Activated T-cell treated with anti-CD3 and anti-CD28 coated beads for 1 hour (primary cell): ENCODE measurements around the gene NTNG2.

ENCODE experiments used
- DNase-seq: peaks from one replicate; pipeline ENCODE4 v3.0.0-alpha.2; 2020; ENCODE audit warnings: low read depth

Gene NTNG2

DNA sequence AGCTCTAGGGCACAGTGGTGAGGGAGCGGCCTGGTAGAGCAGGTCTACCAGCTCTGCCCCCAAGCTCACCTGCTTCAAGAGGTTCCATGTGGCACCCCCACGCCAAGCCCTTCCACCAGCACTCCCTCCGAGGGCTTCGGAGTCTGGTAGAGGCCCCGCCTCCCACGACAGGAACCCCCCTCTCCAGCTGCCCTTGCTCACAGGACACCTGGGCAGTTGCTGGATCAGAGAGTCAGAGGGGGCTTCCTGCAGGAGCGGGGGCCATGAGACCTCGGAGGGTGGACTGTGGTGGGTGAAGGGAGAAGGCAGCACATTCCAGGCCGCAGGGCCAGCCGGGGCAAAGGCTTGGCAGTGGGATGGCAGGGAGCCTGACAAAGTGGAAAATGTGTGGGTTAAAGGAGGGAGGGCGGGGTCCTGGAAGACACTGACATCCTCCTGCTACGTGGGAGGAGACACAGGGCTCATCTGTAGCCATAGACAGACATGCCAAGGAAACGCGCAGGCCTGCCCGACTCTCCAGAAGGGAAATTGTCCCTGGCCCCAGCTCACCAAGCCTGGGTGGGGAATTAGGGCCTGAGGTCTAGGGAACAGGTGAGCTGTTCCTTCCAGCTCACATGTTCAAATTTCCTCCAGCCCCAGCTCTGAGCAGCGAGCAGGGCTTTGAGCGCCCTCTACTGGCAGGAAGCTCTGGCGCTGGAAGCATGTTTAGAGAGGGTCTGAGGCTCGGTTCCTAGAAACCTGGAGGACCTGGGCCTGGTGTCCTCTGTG lies 74.2 kb downstream of the NTNG2 start:
- DNase-seq: peak; percentile 78

DNA sequence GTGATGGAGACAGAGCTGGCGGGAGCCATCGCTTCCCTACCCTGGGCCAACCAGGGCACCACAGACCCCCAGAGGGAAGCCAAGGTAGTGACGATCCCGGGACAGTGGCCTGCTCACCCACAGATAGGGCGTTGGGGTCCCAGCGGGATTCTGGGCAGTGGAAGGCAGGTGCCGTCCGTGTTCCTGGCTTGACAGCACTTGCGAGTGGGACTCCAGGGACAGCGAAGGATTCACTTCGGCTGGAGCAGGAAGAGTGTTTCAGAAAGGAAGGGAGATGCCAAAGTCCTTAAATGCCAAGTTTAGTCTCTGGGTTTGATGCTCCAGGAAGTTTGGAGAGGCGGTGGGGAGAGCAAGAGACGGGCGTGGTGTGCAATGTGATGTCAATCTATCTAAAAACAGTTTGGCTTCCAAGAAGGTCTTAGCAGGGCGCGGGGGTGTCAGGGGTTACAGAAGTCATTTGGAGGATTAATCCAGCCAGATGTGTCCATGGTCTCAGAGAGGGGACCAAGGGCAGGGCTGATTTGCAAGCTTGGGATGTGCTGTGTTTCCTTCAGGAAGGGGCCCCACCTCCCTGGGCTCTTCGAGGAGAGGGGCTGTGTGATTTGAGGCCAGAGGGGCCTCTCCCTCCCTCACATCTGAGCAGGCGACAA lies 74.9 kb downstream of the NTNG2 start:
- DNase-seq: no peak

DNA sequence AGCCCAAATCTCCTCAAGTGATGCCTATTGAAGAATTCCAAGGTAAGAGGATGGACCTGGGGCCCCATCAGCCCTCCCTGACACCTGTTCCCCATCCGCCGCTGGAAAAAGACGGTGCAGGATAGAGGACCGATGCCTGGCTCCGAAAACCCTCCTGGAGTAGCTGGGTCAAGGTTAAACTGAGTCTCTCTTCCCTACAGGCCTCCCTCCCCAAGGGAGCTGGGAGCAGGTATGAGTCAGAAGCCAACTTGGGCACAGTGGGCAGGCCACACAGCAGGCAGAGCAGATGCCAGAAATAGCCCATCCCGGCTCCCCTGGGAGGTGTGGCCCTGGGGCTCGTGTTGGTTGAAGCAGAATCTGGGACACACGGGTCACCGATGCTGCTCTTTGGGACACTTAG lies 75.6 kb downstream of the NTNG2 start:
- no peak for DNase-seq

DNA sequence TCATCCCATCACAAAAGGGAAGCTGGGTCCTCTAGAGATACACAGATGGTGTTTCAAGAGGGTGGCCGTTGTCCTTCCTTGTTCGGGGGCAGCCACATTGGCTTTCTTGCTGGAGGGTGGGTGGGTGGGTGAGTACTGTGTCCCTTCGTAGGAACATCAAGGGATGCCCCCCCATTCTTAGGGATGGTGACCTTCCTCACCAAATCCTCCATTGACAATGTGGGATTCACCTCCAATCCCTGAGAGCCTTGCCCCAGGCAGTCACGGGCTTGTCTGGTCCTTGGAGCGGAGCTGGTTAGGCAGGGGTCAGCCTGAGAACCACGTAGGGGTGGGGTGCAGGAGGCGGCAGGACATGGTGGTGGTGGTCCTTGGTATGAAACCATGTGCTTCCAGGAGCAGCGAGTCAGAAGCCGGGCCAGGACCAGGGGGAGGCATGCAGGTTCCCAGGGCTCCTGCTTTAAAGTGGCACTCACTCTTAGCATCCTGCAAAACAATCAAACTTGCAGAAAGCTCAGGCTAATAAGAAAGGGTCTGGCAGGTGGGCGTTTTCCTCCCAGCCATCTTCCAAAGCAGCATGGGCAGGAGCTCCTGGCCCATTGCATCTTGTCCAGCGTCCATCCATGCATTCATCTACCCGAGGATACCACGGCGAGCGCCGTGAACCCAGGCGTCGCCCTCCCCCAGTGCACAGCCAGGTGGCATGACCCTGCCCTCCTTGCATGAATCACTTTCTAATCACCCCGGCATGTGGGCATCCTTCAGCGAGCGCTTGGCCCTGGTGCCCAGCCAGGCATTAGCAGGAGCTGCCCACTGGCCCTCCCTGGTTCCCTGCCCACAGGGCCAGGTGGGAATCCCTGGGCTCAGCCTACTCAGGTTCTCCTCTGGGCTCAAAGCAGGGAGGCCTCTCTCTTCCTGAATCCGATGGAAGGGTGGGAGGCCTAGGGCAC lies 76.4 kb downstream of the NTNG2 start:
- no peak for DNase-seq

DNA sequence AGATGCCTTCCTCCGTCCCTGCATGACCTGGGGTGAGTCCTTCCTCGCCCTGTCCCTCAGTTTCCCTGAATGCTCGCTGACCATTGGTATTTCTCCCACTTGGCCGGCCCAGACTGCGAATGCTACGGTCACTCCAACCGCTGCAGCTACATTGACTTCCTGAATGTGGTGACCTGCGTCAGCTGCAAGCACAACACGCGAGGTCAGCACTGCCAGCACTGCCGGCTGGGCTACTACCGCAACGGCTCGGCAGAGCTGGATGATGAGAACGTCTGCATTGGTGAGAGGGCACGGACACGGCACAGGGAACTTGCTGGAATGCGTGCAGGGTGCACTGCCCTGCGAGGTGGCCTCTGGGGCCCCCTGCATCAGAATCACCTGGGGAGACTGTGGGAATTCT lies 77.1 kb downstream of the NTNG2 start:
- DNase-seq: no peak

DNA sequence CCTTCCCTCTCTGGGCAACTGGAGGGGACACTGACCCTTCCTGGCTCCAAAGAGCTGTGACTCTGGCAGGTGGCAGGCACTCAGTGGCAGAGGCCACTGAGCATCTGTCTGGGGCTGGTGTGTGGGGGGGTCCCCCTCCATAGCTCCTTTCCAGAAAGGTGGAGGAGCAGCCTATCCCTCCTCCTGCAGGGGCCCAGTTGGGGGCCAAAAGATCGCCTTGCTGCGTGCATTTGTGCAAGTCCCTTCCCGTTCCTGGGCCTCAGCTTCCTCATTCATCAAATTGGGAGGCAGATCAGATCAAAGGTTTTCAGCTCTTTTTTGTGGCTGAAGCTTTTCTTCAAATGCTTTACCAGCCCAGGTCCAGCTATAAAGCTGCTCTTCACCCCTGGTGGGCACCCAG lies 77.7 kb downstream of the NTNG2 start:
- DNase-seq: no peak

DNA sequence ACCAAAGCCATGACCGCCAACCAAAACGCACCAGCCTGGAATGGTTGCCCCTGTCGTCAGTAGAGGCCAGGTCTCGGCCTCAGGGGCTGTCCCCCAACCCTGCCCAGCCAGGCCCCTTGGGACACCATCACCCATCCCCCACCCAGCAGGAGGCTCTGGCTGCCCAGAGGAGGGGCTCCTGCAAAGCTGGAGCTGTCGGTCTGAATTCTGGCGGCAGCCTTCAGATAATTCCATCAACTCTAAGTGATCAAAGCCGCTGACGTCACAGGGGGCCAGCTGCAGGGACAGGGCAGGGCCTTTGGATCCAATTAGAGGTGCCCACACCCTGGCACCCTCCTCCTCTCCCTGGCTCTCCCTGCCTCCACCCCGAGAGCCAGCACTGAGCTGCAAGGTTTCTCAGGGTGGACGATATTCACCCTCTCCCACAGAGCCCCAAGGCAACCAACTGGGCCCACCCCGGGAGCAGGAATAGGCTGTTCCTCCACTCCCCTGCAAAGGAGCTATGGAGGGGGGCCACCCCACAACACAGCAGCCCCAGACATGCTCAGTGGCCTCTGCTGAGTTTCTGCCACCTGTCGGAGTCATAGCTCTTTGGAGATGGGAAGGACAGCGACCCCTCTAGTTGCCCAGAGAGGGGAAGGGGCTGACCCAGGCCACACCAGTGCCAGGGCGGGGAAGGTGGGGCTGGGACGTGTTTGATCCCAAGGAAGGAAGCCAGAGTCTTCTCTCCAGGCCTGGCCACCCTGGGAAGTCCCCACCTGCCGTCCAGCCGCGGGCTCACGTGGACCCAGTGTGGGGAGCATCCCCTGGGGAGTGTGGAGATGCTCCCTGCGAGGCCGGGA lies 78.4 kb downstream of the NTNG2 start:
- DNase-seq: no peak

DNA sequence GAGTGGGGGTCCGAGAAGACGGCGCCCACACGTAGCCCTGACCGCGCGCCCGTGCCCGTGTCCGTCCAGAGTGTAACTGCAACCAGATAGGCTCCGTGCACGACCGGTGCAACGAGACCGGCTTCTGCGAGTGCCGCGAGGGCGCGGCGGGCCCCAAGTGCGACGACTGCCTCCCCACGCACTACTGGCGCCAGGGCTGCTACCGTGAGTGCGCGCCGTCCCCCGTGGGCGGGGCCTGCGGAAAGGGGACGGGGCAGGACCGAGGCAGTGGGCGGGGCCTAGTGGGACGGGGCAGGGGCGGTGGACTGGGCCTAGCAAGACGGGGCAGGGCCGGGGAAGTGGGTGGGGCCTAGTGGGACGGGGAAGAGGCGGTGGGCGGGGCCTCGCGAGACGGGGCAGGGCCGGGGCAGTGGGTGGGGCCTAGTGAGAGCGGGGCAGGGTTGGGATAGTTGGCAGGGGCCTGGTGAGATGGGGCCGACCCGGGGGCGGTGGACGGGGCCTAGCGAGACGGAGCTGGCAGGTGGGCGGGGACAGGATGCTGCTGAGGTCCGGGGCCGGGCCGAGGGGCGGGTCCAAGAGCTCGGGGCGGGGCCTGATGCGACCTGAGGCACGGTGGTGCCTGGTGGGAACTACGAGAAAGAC lies 79.1 kb downstream of the NTNG2 start:
- DNase-seq: peak; percentile 99

DNA sequence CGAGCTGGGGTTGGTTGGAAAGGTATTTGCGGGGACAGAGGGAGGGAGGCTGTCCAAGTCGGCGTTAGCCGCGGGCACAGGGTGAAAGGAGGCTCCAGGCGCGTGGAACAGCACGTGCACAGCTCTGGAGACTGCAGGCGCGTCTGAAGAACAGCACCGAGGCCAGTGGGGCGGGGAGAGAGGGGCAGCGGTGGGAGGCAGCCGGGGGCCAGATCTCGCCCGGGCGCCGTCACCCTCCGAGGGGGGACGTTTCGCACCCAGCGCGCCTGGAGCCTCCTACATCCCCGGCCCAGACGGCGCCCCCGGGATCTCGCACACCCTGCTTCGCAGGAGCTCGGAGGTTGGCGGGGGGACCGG lies 79.6 kb downstream of the NTNG2 start:
- no peak for DNase-seq

DNA sequence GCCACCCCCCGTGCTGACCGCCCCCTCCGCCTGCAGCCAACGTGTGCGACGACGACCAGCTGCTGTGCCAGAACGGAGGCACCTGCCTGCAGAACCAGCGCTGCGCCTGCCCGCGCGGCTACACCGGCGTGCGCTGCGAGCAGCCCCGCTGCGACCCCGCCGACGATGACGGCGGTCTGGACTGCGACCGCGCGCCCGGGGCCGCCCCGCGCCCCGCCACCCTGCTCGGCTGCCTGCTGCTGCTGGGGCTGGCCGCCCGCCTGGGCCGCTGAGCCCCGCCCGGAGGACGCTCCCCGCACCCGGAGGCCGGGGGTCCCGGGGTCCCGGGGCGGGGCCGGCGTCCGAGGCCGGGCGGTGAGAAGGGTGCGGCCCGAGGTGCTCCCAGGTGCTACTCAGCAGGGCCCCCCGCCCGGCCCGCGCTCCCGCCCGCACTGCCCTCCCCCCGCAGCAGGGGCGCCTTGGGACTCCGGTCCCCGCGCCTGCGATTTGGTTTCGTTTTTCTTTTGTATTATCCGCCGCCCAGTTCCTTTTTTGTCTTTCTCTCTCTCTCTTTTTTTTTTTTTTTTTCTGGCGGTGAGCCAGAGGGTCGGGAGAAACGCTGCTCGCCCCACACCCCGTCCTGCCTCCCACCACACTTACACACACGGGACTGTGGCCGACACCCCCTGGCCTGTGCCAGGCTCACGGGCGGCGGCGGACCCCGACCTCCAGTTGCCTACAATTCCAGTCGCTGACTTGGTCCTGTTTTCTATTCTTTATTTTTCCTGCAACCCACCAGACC lies 80.2 kb downstream of the NTNG2 start:
- no peak for DNase-seq

DNA sequence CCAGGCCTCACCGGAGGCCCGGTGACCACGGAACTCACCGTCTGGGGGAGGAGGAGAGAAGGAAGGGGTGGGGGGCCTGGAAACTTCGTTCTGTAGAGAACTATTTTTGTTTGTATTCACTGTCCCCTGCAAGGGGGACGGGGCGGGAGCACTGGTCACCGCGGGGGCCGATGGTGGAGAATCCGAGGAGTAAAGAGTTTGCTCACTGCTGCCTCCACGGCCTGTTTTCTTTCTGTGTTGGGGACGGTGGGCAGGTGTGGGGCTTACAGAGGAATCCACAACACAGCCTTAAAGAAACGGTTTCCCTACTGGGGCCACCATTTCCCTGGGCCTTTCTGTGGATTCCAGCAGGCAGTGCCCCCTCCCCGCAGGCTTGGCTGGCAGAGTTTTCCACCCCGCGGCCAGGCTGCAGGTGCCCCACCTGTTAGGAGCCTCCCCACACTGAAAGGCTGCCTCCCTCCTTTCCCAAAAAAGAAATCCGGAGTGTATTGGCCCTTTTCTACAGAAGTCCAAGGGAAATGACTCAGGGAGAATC lies 80.8 kb downstream of the NTNG2 start:
- no peak for DNase-seq

DNA sequence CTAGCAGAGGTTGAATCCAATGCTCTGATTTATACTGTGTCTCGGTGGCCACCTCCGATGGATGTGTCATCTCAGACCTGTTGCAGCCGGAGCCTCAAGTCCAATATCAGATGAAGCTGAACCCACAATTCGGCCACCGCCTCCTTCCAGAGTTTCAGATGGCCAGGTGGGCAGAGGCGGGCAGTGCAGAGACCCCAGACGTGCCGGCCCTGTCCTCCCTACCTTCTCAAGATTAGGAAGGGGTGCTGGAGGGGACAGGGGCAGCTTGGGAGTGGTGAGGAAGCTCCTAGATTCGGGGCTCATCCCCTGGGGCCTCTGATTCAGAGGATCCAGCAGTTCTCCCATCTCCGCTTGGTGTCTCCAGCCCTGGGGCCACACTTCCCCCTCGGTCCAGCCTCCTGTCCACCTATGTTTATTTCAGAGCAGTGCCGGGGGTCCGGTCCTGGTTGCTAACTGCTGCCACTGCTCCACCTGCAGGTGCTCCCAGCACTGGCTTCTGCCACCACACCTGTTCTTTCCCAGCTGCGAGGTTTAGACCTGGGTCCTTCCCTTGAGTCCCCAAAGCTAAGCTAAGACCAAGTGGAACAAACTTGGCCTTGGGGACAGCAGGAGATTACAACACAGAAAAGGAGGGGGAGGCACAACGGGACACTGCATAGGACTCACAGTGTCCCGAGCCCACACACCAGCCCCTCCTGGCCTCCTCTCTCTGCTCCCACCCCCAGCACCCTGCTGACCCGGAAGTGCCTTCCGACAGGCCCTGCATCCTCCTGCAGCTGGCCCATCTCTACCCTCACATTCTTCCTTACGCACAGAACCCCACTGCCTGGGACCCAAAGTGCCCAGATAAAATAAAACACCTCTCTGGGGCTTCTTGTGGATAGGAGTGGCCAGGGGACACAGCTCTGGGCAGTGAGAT lies 81.6 kb downstream of the NTNG2 start:
- DNase-seq: no peak

DNA sequence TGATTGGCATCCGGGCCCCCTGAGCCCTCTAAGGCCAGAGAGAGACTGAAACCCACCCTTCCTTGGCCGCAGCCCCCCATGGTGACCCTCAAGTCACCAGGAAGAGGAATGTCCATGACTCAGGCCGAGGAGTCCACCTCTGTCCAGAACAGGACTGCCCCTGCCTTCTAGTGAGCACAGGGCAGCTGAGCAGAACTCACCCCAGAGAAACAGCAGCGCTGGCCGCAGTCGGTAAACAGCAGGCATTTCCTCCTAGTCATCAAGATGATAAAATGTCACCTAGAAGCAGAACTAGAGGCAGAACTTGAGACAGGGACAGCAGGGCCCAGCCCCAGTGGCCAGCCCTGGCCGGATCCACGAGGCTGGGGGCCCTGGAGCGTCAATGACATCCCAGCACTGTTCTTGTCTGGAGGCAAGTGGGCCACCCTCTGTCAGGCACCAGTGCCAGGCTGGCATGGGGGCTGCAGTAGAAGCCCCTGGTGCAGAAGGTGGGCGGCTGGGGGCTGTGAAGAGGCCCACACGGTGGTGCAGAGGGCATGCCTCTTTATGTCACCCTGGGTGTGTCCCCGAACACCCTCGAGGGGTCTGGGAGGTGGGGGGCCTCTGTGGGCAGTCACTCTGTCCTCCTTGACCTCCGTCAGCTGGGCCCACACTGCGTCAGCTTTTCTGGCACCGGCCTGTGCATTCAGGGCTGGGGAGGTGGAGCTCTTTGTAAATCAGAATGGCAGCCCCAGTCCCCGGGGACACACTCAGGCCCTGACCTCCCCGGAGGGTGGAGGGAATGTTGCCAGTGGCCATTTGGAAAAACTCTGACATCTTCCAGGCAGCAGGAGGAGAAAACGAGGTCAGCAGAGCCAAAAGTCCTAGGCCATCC lies 83.0 kb downstream of the NTNG2 start:
- DNase-seq: no peak

DNA sequence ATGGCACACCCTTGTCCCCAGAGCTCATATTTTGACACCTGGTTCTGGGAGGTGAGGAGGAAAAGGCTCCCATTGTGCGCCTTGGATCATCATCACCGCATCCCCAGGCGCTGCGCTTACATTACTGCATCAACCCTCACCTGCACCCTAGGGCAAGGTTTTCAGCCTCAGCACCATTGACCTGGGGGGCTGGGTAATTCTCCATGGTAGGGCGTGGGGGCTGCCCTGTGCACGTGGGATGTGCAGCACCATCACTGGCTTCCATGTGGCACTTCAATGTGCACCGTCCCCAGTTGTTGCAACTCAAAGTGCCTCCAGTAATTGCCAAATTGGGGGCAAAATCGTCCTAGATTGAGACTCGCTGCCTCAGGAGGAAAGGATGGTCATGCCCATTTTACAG lies 83.6 kb downstream of the NTNG2 start:
- no peak for DNase-seq

DNA sequence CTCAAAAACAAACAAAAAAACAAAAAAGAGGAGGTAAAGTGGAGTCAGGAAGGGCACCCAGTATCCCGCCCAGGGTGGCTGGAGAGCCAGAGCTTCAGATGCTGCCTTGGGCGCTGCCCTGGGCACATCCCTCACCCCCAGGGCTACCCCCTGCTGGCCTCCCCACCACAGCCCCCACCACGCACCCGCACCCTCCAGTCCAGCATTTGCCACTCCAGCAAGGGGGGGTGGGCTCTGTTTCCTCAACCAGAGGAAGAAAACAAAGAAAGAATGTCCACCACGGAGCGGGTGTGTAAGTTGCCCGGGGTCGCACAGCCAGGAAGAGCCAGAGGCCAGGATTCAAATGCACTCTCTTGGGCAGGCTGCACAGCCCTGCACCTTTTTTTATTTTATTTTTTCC lies 86.1 kb downstream of the NTNG2 start:
- no peak for DNase-seq

DNA sequence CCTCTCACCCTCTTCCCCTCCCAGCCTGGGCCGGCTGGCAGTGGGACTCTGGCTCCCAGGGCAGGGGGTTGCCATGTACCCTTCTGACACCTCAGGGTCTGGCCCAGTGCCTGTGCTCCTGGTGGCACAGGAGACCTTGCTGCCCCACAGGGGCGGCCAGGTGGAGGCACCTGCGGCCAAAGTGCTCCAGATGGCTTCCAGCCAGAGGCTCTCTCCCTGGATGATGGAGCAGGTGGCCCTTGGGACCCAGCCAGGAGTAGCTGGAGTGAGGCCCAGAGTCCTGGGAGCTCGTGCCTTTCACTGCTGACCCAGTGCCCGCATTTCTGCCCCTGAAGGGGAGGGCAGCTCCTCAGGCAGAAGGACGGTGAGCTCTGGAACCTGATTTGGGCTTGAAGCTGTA lies 87.3 kb downstream of the NTNG2 start:
- no peak for DNase-seq

DNA sequence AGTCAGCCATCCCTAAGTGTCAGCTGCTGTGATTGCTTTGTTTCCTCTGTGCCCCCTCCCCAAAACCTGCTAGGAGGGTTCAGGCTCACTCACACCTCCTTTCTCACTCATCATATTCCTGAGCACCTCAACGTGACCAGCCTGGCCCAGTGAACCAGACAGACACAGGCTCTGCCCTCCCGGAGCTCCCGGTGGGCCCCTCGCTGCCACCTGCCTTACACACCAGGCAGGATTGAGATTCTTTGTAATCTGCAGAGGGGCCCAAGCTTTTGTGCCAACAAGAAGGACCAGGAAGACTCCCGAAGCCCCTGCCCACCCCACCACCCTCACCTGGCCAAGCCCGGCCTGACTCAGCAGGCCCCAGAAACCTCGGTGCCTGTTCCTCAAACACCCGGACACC lies 87.8 kb downstream of the NTNG2 start:
- DNase-seq: no peak
